Spleen (tissue), 11 donors: ENCODE measurements around the gene TTI1. TPM values are rescaled to one million over a fixed set of nuclear protein-coding genes. Genes with fewer than 3 reads are reported as not detected.

Experiments
- DNase-seq: peaks from one replicate; pipeline ENCODE4 v3.0.0-alpha.2; 2020
- H3K27ac ChIP-seq, 8 donors: fragments of 200-600 bp; sonication (generic) in 7 of 8; 1 replicate in 4 of 8; 2 replicates in 4 of 8; pipeline versions ENCODE4 v1.5.0 to v1.8.0; 2016 to 2021; ENCODE audit warnings: inconsistent platforms in 4 of 8, mild to moderate bottlenecking in 4 of 8, moderate library complexity in 1 of 8
- H3K27me3 ChIP-seq, 7 donors: fragments of 200-600 bp; sonication (generic) in 6 of 7; replicated peaks in 1 of 7; 1 replicate in 4 of 7; 2 replicates in 3 of 7; pipeline versions ENCODE4 v1.5.0 to v1.8.0; 2016 to 2021; ENCODE audit warnings: inconsistent platforms in 3 of 7, mild to moderate bottlenecking in 1 of 7
- H3K36me3 ChIP-seq, 6 donors: fragments of 200-600 bp; sonication (generic) in 5 of 6; 1 replicate in 4 of 6; 2 replicates in 2 of 6; pipeline versions ENCODE4 v1.5.0 to v1.8.0; 2016 to 2021; ENCODE audit warnings: inconsistent platforms in 2 of 6
- H3K4me1 ChIP-seq, 6 donors: fragments of 200-600 bp; sonication (generic) in 5 of 6; 1 replicate in 3 of 6; 2 replicates in 3 of 6; pipeline versions ENCODE4 v1.5.0 to v1.8.0; 2016 to 2021; ENCODE audit warnings: inconsistent platforms in 3 of 6
- H3K4me3 ChIP-seq, 8 donors: fragments of 200-600 bp; sonication (generic) in 7 of 8; 1 replicate in 4 of 8; 2 replicates in 4 of 8; pipeline versions ENCODE4 v1.5.0 to v1.8.0; 2016 to 2021; ENCODE audit warnings: inconsistent platforms in 4 of 8, mild to moderate bottlenecking in 4 of 8, moderate library complexity in 2 of 8
- H3K9me3 ChIP-seq, 8 donors: fragments of 200-600 bp; sonication (generic) in 7 of 8; 1 replicate in 4 of 8; 2 replicates in 4 of 8; pipeline versions ENCODE4 v1.5.0 to v1.8.0; 2016 to 2021; ENCODE audit warnings: inconsistent platforms in 4 of 8
- POLR2A ChIP-seq, 3 donors: fragments of 450-650 bp; IDR thresholded peaks; one replicate each; pipeline ENCODE4 v1.5.1; 2017; ENCODE audit warnings: antibody characterized with exemption in 3 of 3, mild to moderate bottlenecking in 1 of 3
- POLR2AphosphoS5 ChIP-seq, 3 donors: sonication (generic); formaldehyde crosslinking; IDR thresholded peaks; one replicate each; pipeline ENCODE4 v1.5.1; 2017; ENCODE audit warnings: antibody characterized with exemption in 3 of 3
- whole genome bisulfite sequencing, 5 donors: extraction: QIAGEN DNeasy Blood & Tissue Kit in 3 of 5; methylation state at CpG; one replicate each; pipeline versions ENCODE4 v1.1.5 to v1.1.7; 2013 to 2018; 5-methylcytosine and 5-hydroxymethylcytosine counted together
- intact Hi-C: fragments of 100-400 bp; cut with DNase I; formaldehyde crosslinking; loops from one replicate; pipeline ENCODE4 v1.15.0; 2023; ENCODE audit warnings: low total_unique reads
- polyA plus RNA-seq, 3 donors: library from polyadenylated mRNA; stranded (reverse); fragments of 200-250 nt; gene quantifications; one replicate each; pipeline ENCODE4 v1.2.1, GENCODE V29; 2013
- total RNA-seq, 7 donors: library from RNA; depleted of rRNA in 3 of 7; stranded (reverse); fragments of >200 nt in 3 of 7; fragmentation: NEBNext Ultra II Directional in 4 of 7; extraction: Animal tissue kit (Norgen Biotek cat#: 25700) in 4 of 7; gene quantifications; one replicate each; pipeline versions ENCODE4 v1.1.0 to v1.2.1, GENCODE V29; 2016 to 2021
- TF ChIP-seq, protein P1 (sequence below), 11 experiments: fragments of 200-600 bp in 7 of 11; fragments of 450-650 bp in 4 of 11; sonication (generic) in 4 of 11; IDR thresholded peaks in 8 of 11; conservative IDR thresholded peaks in 3 of 11; 1 replicate in 7 of 11; 2 replicates in 4 of 11; pipeline versions ENCODE4 v1.4.0 to v1.8.0; 2016 to 2021; ENCODE audit warnings: antibody characterized with exemption in 11 of 11, inconsistent platforms in 4 of 11, mild to moderate bottlenecking in 1 of 11
- donor health status: healthy with polysubstance abuse.
- donor health status: DM: no; HTN: no; CAD: no; lungs with moderate emphysema.
- donor health status: DM: no; HTN: no; CAD: no.
- donor health status: Bipolar disorder and iron deficiency.
- donor health status: healthy.
- donor health status: DM: no; HTN: no; CAD: no.
- donor health status: DM: yes; HTN: yes; CAD: no.

Gene TTI1
- total and polyA plus RNA-seq, 10 donors, result 5.9 to 25.2 (median 19.1) TPM

DNA sequence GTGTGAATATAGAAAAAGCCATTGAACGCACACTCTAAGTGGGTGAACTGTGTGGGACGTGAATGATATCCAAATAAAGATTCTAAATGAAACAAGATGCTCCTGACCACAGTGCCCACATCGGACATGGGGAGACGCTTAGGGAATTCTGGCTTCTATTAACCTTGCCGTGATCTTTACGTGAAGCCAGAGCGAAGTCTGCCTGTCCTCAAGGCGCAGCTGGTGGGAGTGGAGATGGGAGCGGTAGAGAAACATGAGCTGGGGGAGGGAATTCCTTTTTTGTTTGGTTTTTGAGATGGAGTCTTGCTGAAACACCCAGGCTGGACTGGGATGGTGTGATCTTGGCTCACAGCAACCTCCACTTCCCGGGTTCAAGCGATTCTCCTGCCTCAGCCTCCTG lies 84.3 kb downstream of the TTI1 start:
- 87 to 95% (median 94%) methylated on average over 11 of the region's 11 CpGs for WGBS, 5 donors
- intact Hi-C loops, result no loop called here
- Histone ChIP-seq H3K9me3 (peaks cover 0 to 9% (median 7%) of the 10 kb centered on the region in 8 donors), H3K36me3 (no peaks in the 10 kb centered on the region), H3K4me1 (no peaks in the 10 kb centered on the region), H3K27me3 (no peaks in the 10 kb centered on the region), H3K4me3 (no peak overlapping the region), H3K27ac (no peak overlapping the region)
- DNase-seq, result peak; percentile 9
- TF ChIP-seq POLR2A (IDR thresholded peaks at IDR 0.05) (no peak), POLR2AphosphoS5 (IDR thresholded peaks at IDR 0.05) (no peak)
- TF ChIP-seq, protein P1, sequence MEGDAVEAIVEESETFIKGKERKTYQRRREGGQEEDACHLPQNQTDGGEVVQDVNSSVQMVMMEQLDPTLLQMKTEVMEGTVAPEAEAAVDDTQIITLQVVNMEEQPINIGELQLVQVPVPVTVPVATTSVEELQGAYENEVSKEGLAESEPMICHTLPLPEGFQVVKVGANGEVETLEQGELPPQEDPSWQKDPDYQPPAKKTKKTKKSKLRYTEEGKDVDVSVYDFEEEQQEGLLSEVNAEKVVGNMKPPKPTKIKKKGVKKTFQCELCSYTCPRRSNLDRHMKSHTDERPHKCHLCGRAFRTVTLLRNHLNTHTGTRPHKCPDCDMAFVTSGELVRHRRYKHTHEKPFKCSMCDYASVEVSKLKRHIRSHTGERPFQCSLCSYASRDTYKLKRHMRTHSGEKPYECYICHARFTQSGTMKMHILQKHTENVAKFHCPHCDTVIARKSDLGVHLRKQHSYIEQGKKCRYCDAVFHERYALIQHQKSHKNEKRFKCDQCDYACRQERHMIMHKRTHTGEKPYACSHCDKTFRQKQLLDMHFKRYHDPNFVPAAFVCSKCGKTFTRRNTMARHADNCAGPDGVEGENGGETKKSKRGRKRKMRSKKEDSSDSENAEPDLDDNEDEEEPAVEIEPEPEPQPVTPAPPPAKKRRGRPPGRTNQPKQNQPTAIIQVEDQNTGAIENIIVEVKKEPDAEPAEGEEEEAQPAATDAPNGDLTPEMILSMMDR (IDR thresholded peaks at IDR 0.05 in 8 of 11, conservative IDR thresholded peaks at IDR 0.05 in 3 of 11), result no peak

DNA sequence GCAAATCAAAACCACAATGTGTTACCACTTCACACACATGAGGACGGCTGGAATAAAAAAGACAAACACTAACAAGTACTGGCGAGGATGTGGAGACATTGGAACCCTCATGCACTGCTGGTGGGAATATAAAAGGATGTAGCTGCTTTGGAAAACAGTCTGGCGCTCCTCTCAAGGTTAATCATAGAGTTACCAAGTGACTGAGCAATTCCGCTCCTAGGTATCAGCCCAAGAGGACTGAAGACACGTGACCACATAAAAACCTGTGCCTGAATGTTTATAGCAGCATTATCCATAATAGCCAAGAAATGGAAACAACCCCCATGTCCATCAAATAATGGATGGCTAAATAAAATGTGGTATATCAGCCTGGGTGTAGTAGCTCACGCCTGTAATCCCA lies 85.3 kb downstream of the TTI1 start:
- 86 to 93% (median 87%) methylated on average over 6 of the region's 6 CpGs for WGBS, 5 donors
- H3K27me3 ChIP-seq, result no peaks in the 10 kb centered on the region
- no peaks in the 10 kb centered on the region for H3K36me3 ChIP-seq
- no peaks in the 10 kb centered on the region for H3K4me1 ChIP-seq
- TF ChIP-seq, protein P1 (IDR thresholded peaks at IDR 0.05 in 8 of 11, conservative IDR thresholded peaks at IDR 0.05 in 3 of 11), result no peak
- TF ChIP-seq POLR2A (IDR thresholded peaks at IDR 0.05) (no peak), POLR2AphosphoS5 (IDR thresholded peaks at IDR 0.05) (no peak)
- no peak overlapping the region for H3K4me3 ChIP-seq
- intact Hi-C loops, result no loop called here
- H3K9me3 ChIP-seq, result peaks cover 0 to 9% (median 7%) of the 10 kb centered on the region in 8 donors
- no peak for DNase-seq
- H3K27ac ChIP-seq, result no peak overlapping the region

DNA sequence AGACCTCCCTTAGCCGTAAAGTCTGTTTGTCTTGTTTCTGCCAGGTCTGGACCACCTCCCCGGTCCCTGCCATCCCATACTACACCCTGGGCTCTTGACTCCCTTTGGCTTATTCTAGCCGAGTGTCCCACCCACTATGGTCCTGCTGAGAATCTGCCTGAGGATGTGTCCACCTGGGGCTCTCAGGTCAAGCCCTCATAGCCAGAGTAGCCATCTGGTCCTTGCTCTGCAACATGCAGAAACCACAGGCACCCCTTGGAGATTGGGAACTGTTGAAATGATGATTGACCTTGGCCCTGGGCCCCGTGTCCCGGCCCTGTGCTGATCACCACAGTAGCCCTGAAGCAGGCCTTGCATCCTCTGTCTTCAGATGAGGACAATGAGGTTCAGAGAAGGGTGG lies 86.3 kb downstream of the TTI1 start:
- H3K4me3 ChIP-seq, result no peak overlapping the region
- H3K4me1 ChIP-seq, result no peaks in the 10 kb centered on the region
- no peaks in the 10 kb centered on the region for H3K36me3 ChIP-seq
- no peak overlapping the region for H3K27ac ChIP-seq
- peaks cover 0 to 12% (median 8%) of the 10 kb centered on the region in 8 donors for H3K9me3 ChIP-seq
- no peaks in the 10 kb centered on the region for H3K27me3 ChIP-seq
- DNase-seq, result peak; percentile 1
- WGBS, 5 donors, result 83 to 92% (median 84%) methylated on average over 5 of the region's 5 CpGs
- TF ChIP-seq POLR2AphosphoS5 (IDR thresholded peaks at IDR 0.05), result no peak
- TF ChIP-seq, protein P1 (IDR thresholded peaks at IDR 0.05 in 8 of 11, conservative IDR thresholded peaks at IDR 0.05 in 3 of 11), result no peak
- TF ChIP-seq POLR2A (IDR thresholded peaks at IDR 0.05), result no peak
- intact Hi-C loops, result no loop called here

DNA sequence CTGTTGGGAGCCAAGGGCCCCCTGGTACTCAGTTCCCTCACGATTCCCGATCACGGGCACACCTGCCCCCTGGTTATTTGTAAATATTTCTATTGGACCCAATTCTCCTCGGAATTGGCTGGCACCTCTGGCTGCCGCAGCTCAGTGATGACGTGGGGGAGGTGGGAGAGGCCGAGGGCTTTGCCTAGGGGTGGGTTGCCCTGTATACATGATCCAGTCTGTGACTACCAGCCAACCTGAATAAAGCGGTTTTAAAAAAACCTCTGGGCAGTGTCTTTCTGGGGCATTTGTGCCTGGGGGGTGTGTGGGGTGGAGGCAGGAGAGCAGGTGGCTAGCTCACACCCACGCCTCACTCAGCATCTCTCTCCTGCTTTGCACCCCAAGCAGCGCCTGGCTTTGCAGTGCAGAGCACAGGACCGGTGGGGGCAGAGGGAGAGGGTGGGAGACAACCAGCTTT lies 88.1 kb downstream of the TTI1 start:
- Histone ChIP-seq H3K27ac (no peak overlapping the region), H3K27me3 (no peaks in the 10 kb centered on the region), H3K36me3 (no peaks in the 10 kb centered on the region), H3K4me3 (no peak overlapping the region), H3K9me3 (peaks cover 0 to 14% (median 8%) of the 10 kb centered on the region in 8 donors), H3K4me1 (peaks cover 0 to 3% (median 0%) of the 10 kb centered on the region in 6 donors)
- no peak for TF ChIP-seq POLR2A (IDR thresholded peaks at IDR 0.05)
- TF ChIP-seq, protein P1 (IDR thresholded peaks at IDR 0.05 in 8 of 11, conservative IDR thresholded peaks at IDR 0.05 in 3 of 11), result no peak
- 79 to 82% (median 79%) methylated on average over 11 of the region's 11 CpGs for WGBS, 5 donors
- intact Hi-C loops, result no loop called here
- DNase-seq, result peak; percentile 49
